H1 (cell line): ENCODE data around the gene CKB. TPM values are rescaled to one million over a fixed set of nuclear protein-coding genes. Genes with fewer than 3 reads are reported as not detected.
A peak's percentile ranks its signal among the peaks of the same experiment; 100 is the strongest.

ENCODE experiments used
- CTCF ChIA-PET: fragments of 300-600 bp; sonication (Branson Sonifier 250); formaldehyde crosslinking; loops from one replicate; lab custom pipeline; 2021; ENCODE audit not compliant: partially characterized antibody; lab: Charles Lee
- POLR2A ChIA-PET: fragments of 300-600 bp; sonication (Branson Sonifier 250); formaldehyde crosslinking; loops from one replicate; lab custom pipeline; 2021; ENCODE audit warnings: inconsistent platforms; ENCODE audit not compliant: partially characterized antibody; lab: Charles Lee
- DNase-seq, 2 experiments: peaks; one replicate each; pipeline versions ENCODE4 v3.0.0 to v3.0.0-alpha.2; 2010 to 2022; ENCODE audit warnings: low spot score in 2 of 2, low read depth in 1 of 2, mixed read lengths in 1 of 2
- FAIRE-seq: peaks from 2 replicates; lab custom pipeline; 2011; peaks lifted over from hg19 to GRCh38; lab: Jason Lieb, UNC
- H2AFZ ChIP-seq: 2 replicates; pipeline ENCODE4 v1.8.1; 2012; ENCODE audit warnings: low read length, inconsistent platforms
- H2AK5ac ChIP-seq: 2 replicates; pipeline ENCODE4 v1.6.1; 2013; ENCODE audit warnings: low read depth, low read length
- H2BK120ac ChIP-seq: replicated peaks from 2 replicates; pipeline ENCODE3; 2013; ENCODE audit warnings: low read depth, low read length, inconsistent platforms
- H2BK12ac ChIP-seq: 2 replicates; pipeline ENCODE4 v1.6.1; 2013; ENCODE audit warnings: low read depth, low read length
- H2BK15ac ChIP-seq: 2 replicates; pipeline ENCODE4 v1.6.1; 2013; ENCODE audit warnings: low read length
- H2BK20ac ChIP-seq: 2 replicates; pipeline ENCODE4 v1.6.1; 2013; ENCODE audit warnings: low read length
- H2BK5ac ChIP-seq: 2 replicates; pipeline ENCODE4 v1.6.1; 2013; ENCODE audit warnings: low read depth, low read length
- H3K14ac ChIP-seq: 2 replicates; pipeline ENCODE4 v1.6.1; 2013; ENCODE audit warnings: inconsistent platforms; ENCODE audit not compliant: insufficient read length
- H3K18ac ChIP-seq: 2 replicates; pipeline ENCODE4 v1.6.1; 2013; ENCODE audit warnings: low read length; ENCODE audit errors: extremely low read depth
- H3K23ac ChIP-seq: 2 replicates; pipeline ENCODE4 v1.6.1; 2013; ENCODE audit warnings: inconsistent platforms; ENCODE audit not compliant: insufficient read length
- H3K23me2 ChIP-seq: 2 replicates; pipeline ENCODE4 v1.6.1; 2013; ENCODE audit warnings: low read depth, low read length
- H3K27ac ChIP-seq: 2 replicates; pipeline ENCODE4 v1.6.1; 2011; ENCODE audit warnings: low read depth, low read length, inconsistent platforms
- H3K27me3 ChIP-seq, 4 experiments: replicated peaks in 1 of 4; 1 replicate in 1 of 4; 2 replicates in 3 of 4; pipeline versions ENCODE4 v1.6.1 to v1.8.1; 2011 to 2013; ENCODE audit warnings: low read length in 3 of 4, mild to moderate bottlenecking in 3 of 4, inconsistent platforms in 2 of 4, mixed read lengths in 2 of 4, moderate library complexity in 1 of 4; ENCODE audit not compliant: control insufficient read depth in 3 of 4, insufficient read depth in 3 of 4; ENCODE audit errors: extremely low read depth in 1 of 4
- H3K36me3 ChIP-seq, 4 experiments: 2 replicates each; pipeline versions ENCODE4 v1.6.1 to v1.8.1; 2011 to 2013; ENCODE audit warnings: mild to moderate bottlenecking in 4 of 4, low read length in 3 of 4, moderate library complexity in 2 of 4, control low read depth in 1 of 4, inconsistent platforms in 1 of 4; ENCODE audit not compliant: insufficient read depth in 4 of 4, control insufficient read depth in 2 of 4
- H3K4ac ChIP-seq: replicated peaks from 2 replicates; pipeline ENCODE3; 2013; ENCODE audit warnings: low read length, low read depth, mixed read lengths, inconsistent platforms; ENCODE audit not compliant: insufficient read length
- H3K4me1 ChIP-seq, 4 experiments: replicated peaks in 1 of 4; 1 replicate in 1 of 4; 2 replicates in 3 of 4; pipeline versions ENCODE4 v1.6.1 to v1.8.1; 2011 to 2013; ENCODE audit warnings: low read length in 3 of 4, inconsistent platforms in 2 of 4, mixed read lengths in 1 of 4; ENCODE audit not compliant: insufficient read depth in 4 of 4, control insufficient read depth in 3 of 4
- H3K4me2 ChIP-seq, 2 experiments: 2 replicates each; pipeline versions ENCODE4 v1.6.1 to v1.8.1; 2011 to 2013; ENCODE audit warnings: low read depth in 2 of 2, low read length in 2 of 2, control low read depth in 1 of 2, inconsistent platforms in 1 of 2, mild to moderate bottlenecking in 1 of 2; ENCODE audit not compliant: insufficient read depth in 1 of 2
- H3K4me3 ChIP-seq, 4 experiments: fragments of 200-600, 300-600 bp in 1 of 4; sonication (generic), shearing (Covaris generic), sonication (Bioruptor Twin) in 1 of 4; 2 replicates each; pipeline versions ENCODE4 v1.5.1 to v1.8.1; 2011 to 2016; ENCODE audit warnings: low read length in 4 of 4, low read depth in 3 of 4, control low read depth in 2 of 4, inconsistent platforms in 2 of 4, mild to moderate bottlenecking in 2 of 4, mixed read lengths in 1 of 4, moderate library complexity in 1 of 4; ENCODE audit not compliant: insufficient read depth in 2 of 4; ENCODE audit errors: extremely low read depth in 1 of 4
- H3K56ac ChIP-seq: replicated peaks from 2 replicates; pipeline ENCODE3; 2013; ENCODE audit warnings: low read depth, mild to moderate bottlenecking, mixed read lengths, low read length, inconsistent platforms; ENCODE audit not compliant: insufficient read length
- H3K79me1 ChIP-seq: 2 replicates; pipeline ENCODE4 v1.6.1; 2013; ENCODE audit warnings: low read depth, low read length, control low read depth
- H3K79me2 ChIP-seq, 2 experiments: 2 replicates each; pipeline versions ENCODE4 v1.6.1 to v1.8.1; 2012 to 2013; ENCODE audit warnings: low read length in 2 of 2, mild to moderate bottlenecking in 2 of 2, inconsistent platforms in 1 of 2; ENCODE audit not compliant: insufficient read depth in 2 of 2, control insufficient read depth in 1 of 2
- H3K9ac ChIP-seq, 4 experiments: replicated peaks in 1 of 4; 1 replicate in 1 of 4; 2 replicates in 3 of 4; pipeline versions ENCODE4 v1.6.1 to v1.8.1; 2011 to 2013; ENCODE audit warnings: low read depth in 3 of 4, low read length in 3 of 4, control low read depth in 2 of 4, mild to moderate bottlenecking in 2 of 4, moderate library complexity in 2 of 4, inconsistent platforms in 1 of 4; ENCODE audit errors: extremely low read depth in 1 of 4
- H3K9me3 ChIP-seq, 2 experiments: 2 replicates each; pipeline versions ENCODE4 v1.6.1 to v1.8.1; 2012 to 2013; ENCODE audit warnings: mild to moderate bottlenecking in 2 of 2, moderate library complexity in 2 of 2, control low read depth in 1 of 2, inconsistent platforms in 1 of 2, low read depth in 1 of 2, low read length in 1 of 2, mixed read lengths in 1 of 2; ENCODE audit not compliant: insufficient read depth in 2 of 2
- H4K20me1 ChIP-seq, 2 experiments: replicated peaks in 1 of 2; 2 replicates each; pipeline versions ENCODE3 to v1.8.1; 2011 to 2013; ENCODE audit warnings: inconsistent platforms in 2 of 2, low read length in 2 of 2, mild to moderate bottlenecking in 1 of 2; ENCODE audit not compliant: insufficient read depth in 2 of 2, control insufficient read depth in 1 of 2
- H4K5ac ChIP-seq: 2 replicates; pipeline ENCODE4 v1.6.1; 2013; ENCODE audit warnings: low read length, low read depth, mixed read lengths, inconsistent platforms; ENCODE audit not compliant: insufficient read length
- H4K8ac ChIP-seq: 2 replicates; pipeline ENCODE4 v1.8.0; 2013; ENCODE audit warnings: mild to moderate bottlenecking, moderate library complexity, low read length, inconsistent platforms; ENCODE audit not compliant: insufficient read depth; ENCODE audit errors: extremely low read depth
- H4K91ac ChIP-seq: replicated peaks from 2 replicates; pipeline ENCODE3; 2013; ENCODE audit warnings: low read length, mixed read lengths, inconsistent platforms; ENCODE audit not compliant: insufficient read length
- FOSL1 ChIP-seq: IDR thresholded peaks from 2 replicates; pipeline ENCODE4 v1.6.1; 2011; ENCODE audit warnings: mild to moderate bottlenecking, low read depth, low read length, moderate library complexity; ENCODE audit not compliant: insufficient read depth
- RAD21 ChIP-seq, 2 experiments: IDR thresholded peaks in 1 of 2; conservative IDR thresholded peaks in 1 of 2; 2 replicates each; pipeline ENCODE4 v1.6.1; 2011; ENCODE audit warnings: low read depth in 2 of 2, low read length in 2 of 2, improper control_type of control experiment in 1 of 2, inconsistent platforms in 1 of 2, mild to moderate bottlenecking in 1 of 2, moderate library complexity in 1 of 2
- WGBS, 2 experiments: shearing (Covaris generic) in 1 of 2; methylation state at CpG; one replicate each; pipeline versions ENCODE4 v1.1.6 to v1.1.7; 2013 to 2015; ENCODE audit warnings: low lambda C conversion rate in 2 of 2, mixed read lengths in 2 of 2, inconsistent platforms in 1 of 2, low coverage in 1 of 2, missing lambda C conversion rate in 1 of 2; ENCODE audit not compliant: insufficient replicate concordance in 2 of 2, insufficient coverage in 1 of 2, insufficient read length in 1 of 2; ENCODE audit errors: extremely low coverage in 1 of 2, missing lambda C conversion rate in 1 of 2; 5-methylcytosine and 5-hydroxymethylcytosine counted together
- polyA plus RNA-seq, 7 experiments: library from polyadenylated mRNA; depleted of rRNA in 3 of 7; stranded (reverse) in 5 of 7; unstranded in 2 of 7; fragments of >200 nt in 5 of 7; fragments of 200-250 nt in 2 of 7; gene quantifications; 1 replicate in 5 of 7; 2 replicates in 1 of 7; 4 replicates in 1 of 7; pipeline versions ENCODE4 v1.2.1 to v1.2.3, GENCODE V29; 2011 to 2013; ENCODE audit warnings: missing spikeins in 2 of 7, mixed read lengths in 2 of 7
- total RNA-seq: library from RNA; stranded (reverse); fragmentation: NEBNext Ultra II Directional; extraction: Animal tissue kit (Norgen Biotek cat#: 25700); gene quantifications from 2 replicates; pipeline ENCODE4 v1.2.1, GENCODE V29; 2021

Gene CKB
- total and polyA plus RNA-seq, 2 of the 8 experiments (the other 6 are each of a cell fraction or from before 2014, with no cell fraction given), result 538 to 950 TPM

- Histone ChIP-seq H3K9ac (no peak overlapping the region), H3K4me3 (no peak overlapping the region), H3K4me2 (no peak overlapping the region), H3K9me3 (no peaks in the 10 kb centered on the region), H3K56ac (no peak overlapping the region), H3K4ac (no peak overlapping the region), H2BK120ac (no peak overlapping the region), H3K4me1 (no peaks in the 10 kb centered on the region), H2AK5ac (no peak overlapping the region), H3K18ac (no peak overlapping the region), H3K27ac (no peak overlapping the region), H3K79me1 (no peaks in the 10 kb centered on the region), H2BK12ac (peak overlapping the region; percentile 55; the same call in 1 of the 2 replicates), H2BK15ac (no peak overlapping the region), H2AFZ (no peak overlapping the region), H4K8ac (no peak overlapping the region), H2BK5ac (no peak overlapping the region), H3K23me2 (no peaks in the 10 kb centered on the region), H3K14ac (no peak overlapping the region), H3K27me3 (no peaks in the 10 kb centered on the region; a peak in 1 of 7 replicates), H3K36me3 (peaks cover 15 to 35% (median 22%) of the 10 kb centered on the region in 4 experiments; a peak in 7 of 8 replicates), H4K91ac (no peak overlapping the region), H3K23ac (no peak overlapping the region), H2BK20ac (no peak overlapping the region; the same call in 1 of the 2 replicates), H4K20me1 (peaks cover 0 to 7% of the 10 kb centered on the region in 2 experiments), H4K5ac (no peak overlapping the region), H3K79me2 (0 out of 4 replicates have a peak, but pooled peaks cover 0 to 2% of the 10 kb centered on the region in 2 experiments)
- TF ChIP-seq RAD21 (IDR thresholded peaks at IDR 0.05 in 1 of 2, conservative IDR thresholded peaks at IDR 0.05 in 1 of 2; ENCODE audit: low read depth in 2 of 2, low read length in 2 of 2) (no peak), FOSL1 (no peak)
- no peak for FAIRE-seq
- ChIA-PET POLR2A (interaction anchor here (6.9 kb wide), 1 partner anchor 16 kb away, joined by 29 read pairs; no protein-coding TSS in a partner anchor), CTCF (interaction anchor here (0.8 to 31.3 kb wide), 8 partner anchors 10 to 165 kb away, joined by 3 to 921 read pairs (median 5); partner anchors contain the start of gene TRMT61A)
- WGBS, 2 experiments, result 91% methylated on average over 11 of the region's 11 CpGs; no CpG with 5 or more reads in 1 of the 2 experiments
- no peak for DNase-seq
Observed at GRCh38 chr14:103501041-103501870, 21.4 kb downstream of the CKB start.
